Endothelial cell of umbilical vein (primary cell): ENCODE measurements around the gene DSC1.

Experiments used
- EZH2 ChIP-seq: IDR thresholded peaks from 2 replicates; pipeline ENCODE4 v1.6.1; 2012; ENCODE audit warnings: borderline replicate concordance, low read depth, mild to moderate bottlenecking, moderate library complexity, low read length, inconsistent platforms; ENCODE audit not compliant: severe bottlenecking
- FOS ChIP-seq: IDR thresholded peaks from 2 replicates; pipeline ENCODE4 v1.6.1; 2011; ENCODE audit warnings: mild to moderate bottlenecking, low read length, moderate library complexity, borderline replicate concordance; ENCODE audit not compliant: insufficient read depth
- POLR2A ChIP-seq: IDR thresholded peaks from 2 replicates; pipeline ENCODE4 v1.6.1; 2012; ENCODE audit warnings: low read depth, mild to moderate bottlenecking, control low read depth, low read length
- TF ChIP-seq, protein P1 (sequence below), 2 donors: IDR thresholded peaks; 1 replicate in 1 of 2; 2 replicates in 1 of 2; pipeline ENCODE4 v1.5.1; 2011; ENCODE audit warnings: low read length in 2 of 2, mild to moderate bottlenecking in 2 of 2, moderate library complexity in 2 of 2, control low read depth in 1 of 2, inconsistent platforms in 1 of 2, low read depth in 1 of 2; ENCODE audit not compliant: insufficient read depth in 1 of 2; ENCODE audit errors: extremely low read depth in 1 of 2

DNA sequence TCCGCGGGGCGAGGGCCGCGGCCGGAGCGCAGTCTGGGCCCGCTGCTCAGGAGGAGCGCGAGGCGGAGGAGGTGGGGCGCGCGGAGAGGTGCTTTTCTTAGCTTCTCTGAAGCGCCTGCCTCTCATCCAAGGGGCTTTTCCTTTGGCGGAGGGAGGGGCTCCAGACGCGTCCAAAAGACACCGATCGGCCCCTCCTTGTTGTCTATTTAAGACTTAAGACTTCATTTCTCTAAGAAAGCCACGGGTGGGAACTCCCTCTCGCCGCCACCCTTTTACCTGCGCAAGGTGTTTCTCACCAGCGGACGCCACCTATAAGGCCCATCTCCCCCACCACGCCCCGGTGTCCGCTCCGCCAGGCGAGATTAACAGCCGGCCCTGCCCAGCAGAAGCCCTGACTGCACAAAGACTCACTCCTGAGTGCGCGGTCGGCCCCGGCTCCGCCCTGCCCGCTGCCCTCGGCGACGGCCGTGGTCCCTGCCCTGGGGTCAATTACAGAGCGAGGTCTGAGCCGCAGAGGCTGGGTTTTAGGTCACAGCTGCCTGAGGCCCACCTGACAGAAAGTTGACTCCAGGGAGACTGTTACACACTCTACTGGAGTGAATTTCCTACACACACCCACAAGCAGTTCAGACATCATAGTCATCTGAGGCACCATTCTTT is 60.5 kb downstream of the DSC1 start, which contains the start of gene DSC2:
- TF ChIP-seq FOS (no peak), POLR2A (no peak), EZH2 (no peak)
- TF ChIP-seq, protein P1, sequence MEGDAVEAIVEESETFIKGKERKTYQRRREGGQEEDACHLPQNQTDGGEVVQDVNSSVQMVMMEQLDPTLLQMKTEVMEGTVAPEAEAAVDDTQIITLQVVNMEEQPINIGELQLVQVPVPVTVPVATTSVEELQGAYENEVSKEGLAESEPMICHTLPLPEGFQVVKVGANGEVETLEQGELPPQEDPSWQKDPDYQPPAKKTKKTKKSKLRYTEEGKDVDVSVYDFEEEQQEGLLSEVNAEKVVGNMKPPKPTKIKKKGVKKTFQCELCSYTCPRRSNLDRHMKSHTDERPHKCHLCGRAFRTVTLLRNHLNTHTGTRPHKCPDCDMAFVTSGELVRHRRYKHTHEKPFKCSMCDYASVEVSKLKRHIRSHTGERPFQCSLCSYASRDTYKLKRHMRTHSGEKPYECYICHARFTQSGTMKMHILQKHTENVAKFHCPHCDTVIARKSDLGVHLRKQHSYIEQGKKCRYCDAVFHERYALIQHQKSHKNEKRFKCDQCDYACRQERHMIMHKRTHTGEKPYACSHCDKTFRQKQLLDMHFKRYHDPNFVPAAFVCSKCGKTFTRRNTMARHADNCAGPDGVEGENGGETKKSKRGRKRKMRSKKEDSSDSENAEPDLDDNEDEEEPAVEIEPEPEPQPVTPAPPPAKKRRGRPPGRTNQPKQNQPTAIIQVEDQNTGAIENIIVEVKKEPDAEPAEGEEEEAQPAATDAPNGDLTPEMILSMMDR (IDR thresholded peaks at IDR 0.05; ENCODE audit: extremely low read depth in 1 of 2, insufficient read depth in 1 of 2, low read depth in 1 of 2, low read length in 2 of 2): no peak
